ENCODE data around the gene NUDT14. TPM values are rescaled to one million over a fixed set of nuclear protein-coding genes. Genes with fewer than 3 reads are reported as not detected.

NUDT14 gene
- total RNA-seq, 2 donors from 2014 or later, result 43.4 to 59.5 TPM

GRCh38 chr14:105143451-105144025 lies 37.6 kb downstream of the NUDT14 start:
- H3K27ac Mint-ChIP-seq, result no peak overlapping the region
- no peaks in the 10 kb centered on the region for H3K27me3 Mint-ChIP-seq (ENCODE audit: insufficient read depth)
- no peak overlapping the region for H3K9ac ChIP-seq (ENCODE audit: extremely low read depth, low read length, poor library complexity, severe bottlenecking)
- peaks cover 16% of the 10 kb centered on the region for H3K9me3 Mint-ChIP-seq
- H3K4me1 Mint-ChIP-seq, result no peaks in the 10 kb centered on the region
- DNase-seq, result peak; percentile 28
- 95 to 98% methylated on average over 12 to 27 of the region's 27 CpGs for WGBS, 2 experiments (ENCODE audit: insufficient coverage in 1 of 2, insufficient read length in 1 of 2)
- H3K36me3 ChIP-seq (ENCODE audit: control insufficient read depth, insufficient read depth, low read length), result no peaks in the 10 kb centered on the region
- H3K4me1 ChIP-seq (ENCODE audit: control insufficient read depth, insufficient read depth, low read length), result no peaks in the 10 kb centered on the region
- peaks cover 18% of the 10 kb centered on the region for H3K36me3 Mint-ChIP-seq (ENCODE audit: low read depth)
- H3K4me3 Mint-ChIP-seq, result no peak overlapping the region
- no peak for TF ChIP-seq CTCF (conservative IDR thresholded peaks at IDR 0.05)
- no peaks in the 10 kb centered on the region for H3K27me3 ChIP-seq (ENCODE audit: control insufficient read depth, insufficient read depth, low read length, poor library complexity, severe bottlenecking)
- no peak overlapping the region for H3K4me3 ChIP-seq (ENCODE audit: low read length)
- peaks cover 7% of the 10 kb centered on the region for H3K9me3 ChIP-seq (ENCODE audit: control insufficient read depth, low read length)
- H3K27ac ChIP-seq (ENCODE audit: low read depth, low read length), result no peak overlapping the region

GRCh38 chr14:105142651-105143450 lies 38.3 kb downstream of the NUDT14 start:
- DNase-seq, result peak; percentile 32
- Histone ChIP-seq H3K27ac (ENCODE audit: low read depth, low read length) (no peak overlapping the region), H3K4me3 (ENCODE audit: low read length) (no peak overlapping the region), H3K9me3 (ENCODE audit: control insufficient read depth, low read length) (peaks cover 7% of the 10 kb centered on the region), H3K9ac (ENCODE audit: extremely low read depth, low read length, poor library complexity, severe bottlenecking) (no peak overlapping the region), H3K27me3 (ENCODE audit: control insufficient read depth, insufficient read depth, low read length, poor library complexity, severe bottlenecking) (no peaks in the 10 kb centered on the region), H3K4me1 (ENCODE audit: control insufficient read depth, insufficient read depth, low read length) (no peaks in the 10 kb centered on the region), H3K36me3 (ENCODE audit: control insufficient read depth, insufficient read depth, low read length) (no peaks in the 10 kb centered on the region)
- Mint-ChIP-seq H3K27me3 (ENCODE audit: insufficient read depth) (no peaks in the 10 kb centered on the region), H3K36me3 (ENCODE audit: low read depth) (peaks cover 18% of the 10 kb centered on the region), H3K4me1 (no peaks in the 10 kb centered on the region), H3K4me3 (no peak overlapping the region), H3K27ac (no peak overlapping the region), H3K9me3 (peaks cover 16% of the 10 kb centered on the region)
- TF ChIP-seq CTCF (conservative IDR thresholded peaks at IDR 0.05), result no peak
- WGBS, 2 experiments (ENCODE audit: insufficient coverage in 1 of 2, insufficient read length in 1 of 2), result 95 to 97% methylated on average over 34 to 60 of the region's 60 CpGs

GRCh38 chr14:105141486-105142281 lies 39.4 kb downstream of the NUDT14 start:
- Histone ChIP-seq H3K4me3 (ENCODE audit: low read length) (no peak overlapping the region), H3K4me1 (ENCODE audit: control insufficient read depth, insufficient read depth, low read length) (no peaks in the 10 kb centered on the region), H3K9ac (ENCODE audit: extremely low read depth, low read length, poor library complexity, severe bottlenecking) (no peak overlapping the region), H3K9me3 (ENCODE audit: control insufficient read depth, low read length) (peaks cover 7% of the 10 kb centered on the region), H3K27me3 (ENCODE audit: control insufficient read depth, insufficient read depth, low read length, poor library complexity, severe bottlenecking) (no peaks in the 10 kb centered on the region), H3K36me3 (ENCODE audit: control insufficient read depth, insufficient read depth, low read length) (no peaks in the 10 kb centered on the region), H3K27ac (ENCODE audit: low read depth, low read length) (no peak overlapping the region)
- Mint-ChIP-seq H3K27ac (no peak overlapping the region), H3K4me3 (no peak overlapping the region), H3K27me3 (ENCODE audit: insufficient read depth) (no peaks in the 10 kb centered on the region), H3K4me1 (no peaks in the 10 kb centered on the region), H3K9me3 (peaks cover 16% of the 10 kb centered on the region), H3K36me3 (ENCODE audit: low read depth) (peaks cover 18% of the 10 kb centered on the region)
- peak; percentile 30 for DNase-seq
- WGBS, 2 experiments (ENCODE audit: insufficient coverage in 1 of 2, insufficient read length in 1 of 2), result 93% methylated on average over 31 to 43 of the region's 43 CpGs
- TF ChIP-seq CTCF (conservative IDR thresholded peaks at IDR 0.05), result no peak
